Measurements from ENCODE around the gene HRH3.

GRCh38 chr20:62262064-62262463 is 42.0 kb upstream of the HRH3 start:
- TF ChIP-seq POLR2A (IDR thresholded peaks at IDR 0.05; ENCODE audit: low read depth) (no peak), POLR2AphosphoS5 (IDR thresholded peaks at IDR 0.05) (no peak), CTCF (IDR thresholded peaks at IDR 0.05) (no peak)
